HG02763 (cell line): ENCODE results near the gene RETN.

ENCODE experiments used
- ATAC-seq: cut with Tn5 transposase; IDR thresholded peaks from one replicate; pipeline ENCODE4 v1.9.1; 2021; ENCODE audit warnings: mild to moderate bottlenecking, moderate library complexity; ENCODE audit not compliant: unreplicated experiment

Gene RETN

GRCh38 chr19:7657131-7657751 is 11.6 kb upstream of the RETN start:
- ATAC-seq = no peak

GRCh38 chr19:7658219-7658686 is 10.6 kb upstream of the RETN start:
- peak; percentile 67 for ATAC-seq

DNA sequence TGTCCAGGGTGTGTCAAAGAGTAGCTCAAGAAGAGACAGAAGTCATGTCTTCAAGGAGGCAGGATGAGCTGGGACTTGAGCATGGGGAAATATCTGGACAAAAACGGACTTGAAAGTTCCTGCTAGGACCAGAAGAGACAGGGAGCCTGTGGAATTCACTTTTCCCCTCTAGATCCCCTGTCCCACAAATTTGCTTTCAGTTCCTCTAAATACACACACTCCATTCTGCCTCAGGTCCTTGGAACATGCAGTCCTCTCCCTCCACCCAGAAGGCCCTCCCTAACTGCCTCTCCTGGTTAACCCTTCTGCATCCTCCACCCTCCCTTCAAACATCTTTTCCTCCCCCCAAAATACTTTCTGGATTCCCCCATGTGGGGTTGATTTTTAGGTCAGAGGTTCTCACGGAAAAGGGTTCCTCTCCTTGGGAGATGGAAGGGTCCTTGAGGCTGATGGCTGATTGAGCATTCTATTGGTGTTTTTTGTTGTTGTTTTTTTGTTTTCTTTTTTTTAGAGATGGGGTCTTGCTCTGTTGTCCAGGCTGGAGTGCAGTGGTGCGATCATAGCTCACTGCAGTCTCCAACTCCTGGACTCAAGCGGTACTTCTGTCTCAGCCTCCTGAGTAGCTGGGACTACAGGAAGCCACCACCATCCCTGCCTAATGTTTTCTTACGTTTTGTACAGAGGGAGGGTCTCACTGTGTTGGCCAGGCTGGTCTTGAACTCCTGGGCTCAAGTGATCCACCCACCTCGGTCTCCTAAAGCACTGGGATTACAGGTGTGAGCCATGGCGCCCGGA is 6.9 kb upstream of the RETN start:
- no peak for ATAC-seq

- no peak for ATAC-seq
Observed at GRCh38 chr19:7662657-7663056, 6.2 kb upstream of the RETN start.

DNA sequence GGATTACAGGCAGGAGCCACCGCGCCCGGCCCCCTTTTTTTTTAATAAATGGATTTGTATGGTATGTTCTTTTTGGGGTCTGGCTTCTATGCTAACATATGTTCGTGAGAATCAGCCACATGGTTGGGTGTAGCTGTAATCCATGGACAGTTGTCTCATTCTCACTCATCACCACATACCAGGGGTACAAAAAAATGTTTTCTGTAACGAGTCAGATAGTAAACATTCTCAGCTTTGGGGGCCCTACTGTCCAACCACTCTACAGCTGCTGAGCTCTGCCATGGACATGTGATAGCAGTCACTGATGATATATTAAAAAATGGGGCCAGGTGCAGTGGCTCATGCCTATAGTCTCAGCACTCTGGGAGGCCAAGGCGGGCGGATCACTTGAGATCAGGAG is 5.1 kb upstream of the RETN start:
- ATAC-seq = no peak

DNA sequence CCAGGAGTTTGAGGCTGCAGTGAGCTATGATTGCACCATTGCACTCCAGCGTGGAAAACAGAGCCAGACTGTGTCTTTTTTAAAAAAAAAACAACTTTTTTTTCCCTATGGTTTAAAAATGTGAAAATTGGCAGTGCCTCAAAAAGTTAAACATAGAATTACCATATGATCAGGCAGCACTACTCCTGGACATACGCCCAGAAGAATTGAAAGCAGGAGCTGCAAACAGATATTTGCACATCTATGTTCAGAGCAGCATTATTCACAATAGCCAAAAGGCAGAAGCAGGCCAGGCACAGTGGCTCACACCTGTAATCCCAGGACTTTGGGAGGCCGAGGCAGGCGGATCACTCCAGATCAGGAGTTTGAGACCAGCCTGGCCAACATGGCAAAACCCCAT is 3.8 kb upstream of the RETN start:
- no peak for ATAC-seq

GRCh38 chr19:7669641-7670040 is 792 bp downstream of the RETN start:
- ATAC-seq = no peak

DNA sequence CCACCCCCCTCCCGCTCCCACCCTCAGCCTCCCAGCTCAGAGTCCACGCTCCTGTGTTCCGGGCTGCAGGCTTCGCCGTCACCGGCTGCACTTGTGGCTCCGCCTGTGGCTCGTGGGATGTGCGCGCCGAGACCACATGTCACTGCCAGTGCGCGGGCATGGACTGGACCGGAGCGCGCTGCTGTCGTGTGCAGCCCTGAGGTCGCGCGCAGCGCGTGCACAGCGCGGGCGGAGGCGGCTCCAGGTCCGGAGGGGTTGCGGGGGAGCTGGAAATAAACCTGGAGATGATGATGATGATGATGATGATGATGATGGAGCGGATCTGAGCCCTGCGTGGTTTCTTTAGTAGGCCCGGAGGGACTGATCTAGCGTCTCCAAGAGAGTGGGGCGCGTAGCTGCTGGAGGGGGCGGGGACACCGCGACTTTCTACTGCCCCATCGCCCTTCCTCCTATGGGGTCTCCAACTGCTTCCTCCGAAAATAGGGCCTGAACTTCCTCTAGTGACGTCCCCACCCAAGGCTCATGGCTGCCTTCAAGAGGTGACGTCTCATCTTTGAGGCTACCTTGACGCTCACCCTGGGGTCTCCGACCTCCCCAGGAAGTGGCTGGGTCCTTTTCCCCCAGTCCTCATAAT is 1.4 kb downstream of the RETN start:
- ATAC-seq = no peak

GRCh38 chr19:7670790-7671189 is 1.9 kb downstream of the RETN start:
- ATAC-seq = no peak

DNA sequence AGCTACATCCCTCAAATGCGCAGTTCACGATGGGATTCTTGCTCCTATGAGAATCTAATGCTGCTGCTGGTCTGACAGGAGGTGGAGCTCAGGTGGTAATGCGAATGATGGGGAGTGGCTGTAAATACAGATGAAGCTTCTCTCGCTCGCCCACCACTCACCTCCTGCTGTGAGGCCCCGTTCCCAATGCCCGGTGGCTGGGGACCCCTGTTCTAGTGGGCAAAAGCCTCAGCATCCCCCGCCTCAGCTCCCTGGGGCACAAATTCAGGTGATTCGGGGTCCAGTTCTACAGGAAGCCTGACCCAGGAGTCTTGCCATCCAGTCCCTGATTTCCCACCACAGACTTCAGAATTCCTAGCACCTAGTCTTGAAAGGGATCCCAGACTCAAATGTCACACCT is 3.7 kb downstream of the RETN start:
- ATAC-seq = no peak

- no peak for ATAC-seq
Observed at GRCh38 chr19:7674010-7675005, 5.5 kb downstream of the RETN start.

GRCh38 chr19:7676376-7676775 is 7.5 kb downstream of the RETN start:
- no peak for ATAC-seq

- ATAC-seq = no peak
Observed at GRCh38 chr19:7676854-7677253, 8.0 kb downstream of the RETN start, which contains the start of gene MCEMP1. Gene MCEMP1 (plus strand): TSS chr19:7677090. CDS start chr19:7677121, 31 bp downstream.

DNA sequence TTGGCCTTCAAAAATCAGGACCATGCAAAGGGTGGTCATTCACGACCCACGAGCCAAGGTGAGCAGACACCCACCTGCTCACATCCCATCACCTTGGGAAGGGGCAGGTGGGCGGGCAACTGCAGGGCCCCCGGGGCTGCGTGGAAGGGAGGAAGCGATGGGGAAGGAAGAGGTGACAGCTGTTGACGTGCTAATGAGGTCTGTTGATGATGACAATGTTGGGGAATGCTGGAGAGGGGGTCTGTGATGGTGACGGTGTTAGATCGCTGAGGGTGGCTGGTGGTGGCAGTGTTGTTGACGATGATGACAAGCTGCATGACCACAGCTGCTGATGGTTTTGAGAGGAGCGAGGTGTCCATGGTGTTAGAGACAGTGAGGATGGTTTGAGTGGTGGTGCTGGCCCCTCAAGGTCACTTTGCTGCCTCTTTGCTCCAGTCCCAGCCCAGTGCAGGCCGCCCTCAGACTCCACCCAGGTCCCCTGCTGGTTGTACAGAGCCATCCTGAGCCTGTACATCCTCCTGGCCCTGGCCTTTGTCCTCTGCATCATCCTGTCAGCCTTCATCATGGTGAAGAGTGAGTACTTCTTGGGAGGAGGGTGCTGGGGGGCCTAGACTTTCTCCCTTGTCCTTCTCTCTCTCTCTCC is 8.9 kb downstream of the RETN start:
- no peak for ATAC-seq

GRCh38 chr19:7678971-7679751 is 10.3 kb downstream of the RETN start:
- ATAC-seq = no peak

DNA sequence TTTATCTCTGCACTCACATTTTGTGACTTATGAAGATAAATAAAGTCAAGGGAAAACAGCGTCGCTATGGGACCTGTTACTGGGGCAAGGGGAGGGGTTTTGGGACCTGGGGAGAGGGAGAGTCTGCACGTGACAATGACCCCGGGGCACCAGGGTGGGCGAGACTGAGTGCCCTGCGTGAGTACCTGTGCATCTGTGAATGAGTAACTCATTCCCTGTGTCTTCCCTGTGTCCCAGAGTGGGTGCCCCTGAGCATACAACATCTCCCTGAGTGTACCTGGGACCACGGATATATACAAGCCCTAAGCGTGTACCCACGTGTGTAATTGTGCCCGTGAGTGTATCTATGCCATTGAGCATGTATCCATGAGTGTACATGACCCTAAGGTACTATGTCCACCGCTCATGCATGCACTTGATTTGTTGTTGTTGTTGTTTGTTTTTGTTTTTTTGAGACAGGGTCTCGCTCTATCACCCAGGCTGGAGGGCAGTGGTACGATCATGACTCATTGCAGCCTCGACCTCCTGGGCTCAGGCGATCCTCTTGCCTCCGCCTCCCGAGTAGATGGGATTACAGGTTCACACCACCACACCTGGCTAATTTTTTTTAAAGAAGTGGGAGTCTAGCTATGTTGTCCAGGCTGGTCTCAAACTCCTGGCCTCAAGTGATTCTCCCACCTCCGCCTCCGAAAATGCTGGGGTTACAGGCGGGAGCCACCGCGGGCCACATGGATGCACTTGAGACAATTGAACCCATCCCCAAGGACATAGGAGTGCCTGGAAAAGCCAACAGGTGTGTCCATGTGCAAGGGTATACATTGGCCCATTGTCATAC is 11.1 kb downstream of the RETN start:
- ATAC-seq = no peak

DNA sequence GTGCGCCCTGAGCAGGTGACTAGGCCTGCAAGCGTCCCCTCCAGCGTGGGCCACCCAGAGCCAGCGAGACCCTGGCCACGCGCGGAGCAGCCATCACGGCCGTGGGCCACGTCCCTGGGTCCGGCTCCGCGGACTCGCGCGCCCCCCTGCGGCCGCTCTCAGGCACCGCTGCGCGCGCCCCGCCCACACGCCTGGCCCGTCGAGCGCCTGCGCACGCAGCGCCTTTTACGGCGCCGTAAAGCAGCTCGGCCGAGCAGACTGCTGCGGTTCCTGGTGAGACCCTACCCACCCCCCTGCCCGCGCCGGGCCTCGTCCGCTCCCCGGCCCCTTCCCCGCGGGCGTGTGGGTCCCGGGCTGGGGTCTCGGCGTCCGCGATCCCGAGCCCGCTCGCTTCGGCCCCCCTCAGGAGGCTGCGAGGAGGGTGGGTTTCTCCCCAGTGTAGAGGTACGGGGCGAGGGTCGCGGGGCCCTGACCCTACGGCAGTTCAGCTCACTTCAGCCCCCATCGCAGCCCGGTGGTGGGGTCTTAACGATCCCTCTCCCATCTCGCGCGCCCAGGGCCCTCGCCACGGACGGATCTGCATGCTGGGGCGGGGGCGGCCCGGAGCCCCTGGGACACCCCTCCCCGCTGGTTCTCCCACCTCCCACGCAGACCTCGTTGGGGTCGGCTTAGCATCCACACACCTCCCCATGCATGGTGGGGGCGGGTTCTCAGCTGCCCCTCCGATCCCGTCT is 11.9 kb downstream of the RETN start, which contains the start of gene TRAPPC5:
Gene TRAPPC5, plus strand, starts transcription at position 228 of the 734 bp plus-strand sequence. CDS start 1,421 bp downstream, outside the sequence.
- peak; percentile 66 for ATAC-seq
